Glutamatergic neuron (in vitro differentiated cells): ENCODE data around the gene IQSEC2. TPM values are rescaled to one million over a fixed set of nuclear protein-coding genes. Genes with fewer than 3 reads are reported as not detected.

Experiments
- DNase-seq: peaks from one replicate; pipeline ENCODE4 v3.0.0; 2022
- H3K27ac Mint-ChIP-seq: one replicate; pipeline ENCODE4 v1.8.0; 2020; ENCODE audit warnings: mild to moderate bottlenecking, mixed read lengths, inconsistent platforms; ENCODE audit not compliant: unreplicated experiment
- H3K27me3 Mint-ChIP-seq: one replicate; pipeline ENCODE4 v1.8.0; 2020; ENCODE audit warnings: mild to moderate bottlenecking, moderate library complexity, mixed read lengths, inconsistent platforms; ENCODE audit not compliant: unreplicated experiment
- H3K36me3 Mint-ChIP-seq: one replicate; pipeline ENCODE4 v1.8.0; 2020; ENCODE audit warnings: mild to moderate bottlenecking, mixed read lengths, inconsistent platforms; ENCODE audit not compliant: unreplicated experiment
- H3K4me1 Mint-ChIP-seq: one replicate; pipeline ENCODE4 v1.8.0; 2020; ENCODE audit warnings: mild to moderate bottlenecking, low read depth, mixed read lengths, inconsistent platforms; ENCODE audit not compliant: unreplicated experiment
- H3K4me3 Mint-ChIP-seq: one replicate; pipeline ENCODE4 v1.8.0; 2020; ENCODE audit warnings: mild to moderate bottlenecking, mixed read lengths, inconsistent platforms; ENCODE audit not compliant: unreplicated experiment
- H3K9me3 Mint-ChIP-seq: one replicate; pipeline ENCODE4 v1.8.0; 2020; ENCODE audit warnings: mild to moderate bottlenecking, moderate library complexity, mixed read lengths, inconsistent platforms; ENCODE audit not compliant: unreplicated experiment
- CTCF ChIP-seq: fragments of 200-600 bp; sonication (generic); IDR thresholded peaks from one replicate; pipeline ENCODE4 v1.5.0; 2021; ENCODE audit not compliant: partially characterized antibody, unreplicated experiment
- total RNA-seq: library from RNA; stranded (reverse); fragmentation: NEBNext Ultra II Directional; extraction: Animal tissue kit (Norgen Biotek cat#: 25700); gene quantifications from one replicate; pipeline ENCODE4 v1.2.1, GENCODE V29; 2021; ENCODE audit not compliant: unreplicated experiment

IQSEC2 gene
- total RNA-seq, 1 donor from 2014 or later: 1.6 TPM

GRCh38 chrX:53312946-53313727 lies 31.8 kb upstream of the IQSEC2 start:
- Mint-ChIP-seq H3K36me3 (no peaks in the 10 kb centered on the region), H3K27ac (no peak overlapping the region), H3K4me3 (no peak overlapping the region), H3K9me3 (peaks cover 6% of the 10 kb centered on the region), H3K4me1 (no peaks in the 10 kb centered on the region), H3K27me3 (peaks cover 2% of the 10 kb centered on the region)
- DNase-seq: peak; percentile 67
- TF ChIP-seq CTCF: peak; percentile 76

GRCh38 chrX:53309837-53310236 lies 28.5 kb upstream of the IQSEC2 start:
- H3K9me3 Mint-ChIP-seq: peaks cover 3% of the 10 kb centered on the region
- no peaks in the 10 kb centered on the region for H3K36me3 Mint-ChIP-seq
- H3K4me3 Mint-ChIP-seq: no peak overlapping the region
- peaks cover 2% of the 10 kb centered on the region for H3K27me3 Mint-ChIP-seq
- no peak overlapping the region for H3K27ac Mint-ChIP-seq
- DNase-seq: no peak
- no peak for TF ChIP-seq CTCF
- peaks cover 3% of the 10 kb centered on the region for H3K4me1 Mint-ChIP-seq

GRCh38 chrX:53308836-53309235 lies 27.5 kb upstream of the IQSEC2 start:
- Mint-ChIP-seq H3K9me3 (no peaks in the 10 kb centered on the region), H3K27me3 (peaks cover 2% of the 10 kb centered on the region), H3K36me3 (no peaks in the 10 kb centered on the region), H3K27ac (no peak overlapping the region), H3K4me1 (peaks cover 3% of the 10 kb centered on the region), H3K4me3 (no peak overlapping the region)
- no peak for TF ChIP-seq CTCF
- DNase-seq: no peak

GRCh38 chrX:53305996-53306937 lies 24.9 kb upstream of the IQSEC2 start:
- no peak overlapping the region for H3K4me3 Mint-ChIP-seq
- peaks cover 3% of the 10 kb centered on the region for H3K4me1 Mint-ChIP-seq
- H3K27me3 Mint-ChIP-seq: peaks cover 2% of the 10 kb centered on the region
- no peak for DNase-seq
- no peak overlapping the region for H3K27ac Mint-ChIP-seq
- H3K9me3 Mint-ChIP-seq: no peaks in the 10 kb centered on the region
- TF ChIP-seq CTCF: no peak
- no peaks in the 10 kb centered on the region for H3K36me3 Mint-ChIP-seq
